DMS79 treated with DMSO at 0.1 percent for 48 hours (cell line): ENCODE data around the gene PCAT6.

Source experiments
- DNase-seq: peaks from one replicate; lab custom pipeline; 2025; lab: John Stamatoyannopoulos, UW

The PCAT6 gene

DNA sequence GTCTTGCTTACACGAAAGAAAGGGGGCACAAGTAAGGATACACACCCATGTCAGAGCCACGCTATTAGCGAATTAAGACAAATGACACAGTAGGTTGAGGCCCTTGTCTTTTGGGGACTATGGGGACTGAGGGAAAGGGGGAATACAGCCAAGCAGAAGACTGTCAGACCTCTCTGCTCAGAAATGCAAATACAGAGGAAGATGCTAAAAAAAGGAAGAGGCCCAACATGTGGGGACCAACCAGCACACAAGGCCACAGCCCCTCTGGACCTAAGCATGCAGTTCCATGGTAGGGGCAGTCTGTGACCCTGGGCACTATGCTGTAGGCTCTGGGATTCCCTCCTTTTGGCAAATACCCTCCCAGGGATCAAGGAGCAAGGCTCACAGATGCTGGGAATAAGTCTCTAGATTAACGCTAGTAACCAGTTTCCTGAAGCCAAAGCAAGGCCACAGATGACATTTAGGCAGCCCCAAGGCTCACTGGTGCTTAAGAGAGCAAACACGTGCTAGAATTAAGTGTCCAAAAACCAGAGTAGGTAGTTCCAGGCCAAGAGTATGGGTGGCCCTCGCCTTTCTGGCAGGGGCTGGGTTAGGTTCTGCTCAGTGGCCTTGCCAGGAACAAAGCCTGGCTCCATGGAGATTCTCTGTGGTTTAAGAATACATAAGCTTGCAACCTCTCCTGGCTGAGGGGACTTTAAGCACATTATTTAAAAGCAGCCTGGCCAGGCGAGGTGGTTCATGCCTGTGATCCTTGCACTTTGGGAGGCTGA, 40.0 kb downstream of the PCAT6 start:
- DNase-seq, result no peak

DNA sequence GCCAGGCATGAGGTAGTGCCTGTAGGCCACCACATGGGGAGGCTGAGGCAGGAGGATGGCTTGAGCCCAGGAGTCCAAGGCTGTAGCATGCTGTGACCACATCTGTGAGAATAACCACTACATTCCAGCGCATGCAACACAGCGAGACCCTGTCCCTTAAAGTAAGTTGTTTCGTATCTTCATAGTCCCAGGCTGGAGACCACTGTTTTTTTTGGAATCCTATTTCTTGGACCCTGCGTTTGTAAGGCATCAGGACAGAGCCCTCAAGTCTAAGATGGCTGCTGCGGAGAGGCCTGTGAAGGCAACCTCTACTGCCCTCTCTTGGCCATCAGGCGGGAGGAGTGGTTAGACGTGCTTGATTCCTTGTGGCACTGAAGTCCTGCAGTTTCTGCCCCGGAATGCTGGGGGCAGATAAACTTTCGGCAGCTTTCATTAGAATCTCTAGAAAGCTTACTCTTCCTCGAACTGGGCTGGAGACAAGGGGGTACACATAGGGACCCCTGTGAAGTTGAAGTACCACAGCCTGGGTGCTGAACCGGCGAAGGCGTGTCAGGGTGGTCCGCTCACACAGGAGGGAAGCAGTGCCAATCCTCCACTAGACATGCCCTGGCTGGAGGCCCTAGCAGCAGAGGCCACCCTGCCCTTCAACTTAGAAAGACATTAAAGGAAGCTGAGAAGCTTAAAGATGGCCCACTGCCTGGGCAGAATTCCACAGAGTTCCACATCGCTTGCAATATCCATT, 41.6 kb downstream of the PCAT6 start:
- DNase-seq, result no peak

DNA sequence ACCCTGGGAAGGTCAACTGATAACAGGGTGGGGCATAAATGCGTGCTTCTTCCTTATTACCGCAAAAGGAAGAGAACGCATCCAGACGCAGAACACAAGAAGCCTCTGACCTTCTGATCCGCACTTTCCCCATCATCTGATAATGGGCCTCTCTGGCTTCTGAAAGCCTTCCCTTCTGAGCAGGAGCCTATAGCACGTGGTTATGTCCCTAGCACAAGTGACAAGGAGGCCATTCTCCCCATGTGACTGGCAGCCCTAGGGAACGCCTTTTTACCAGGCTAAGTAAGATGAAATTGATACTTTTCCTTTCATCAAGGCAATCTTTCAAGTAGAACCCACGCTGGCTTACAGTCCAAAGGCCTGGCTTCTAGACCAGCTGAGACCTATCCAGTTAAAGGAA, 44.0 kb downstream of the PCAT6 start:
- no peak for DNase-seq

DNA sequence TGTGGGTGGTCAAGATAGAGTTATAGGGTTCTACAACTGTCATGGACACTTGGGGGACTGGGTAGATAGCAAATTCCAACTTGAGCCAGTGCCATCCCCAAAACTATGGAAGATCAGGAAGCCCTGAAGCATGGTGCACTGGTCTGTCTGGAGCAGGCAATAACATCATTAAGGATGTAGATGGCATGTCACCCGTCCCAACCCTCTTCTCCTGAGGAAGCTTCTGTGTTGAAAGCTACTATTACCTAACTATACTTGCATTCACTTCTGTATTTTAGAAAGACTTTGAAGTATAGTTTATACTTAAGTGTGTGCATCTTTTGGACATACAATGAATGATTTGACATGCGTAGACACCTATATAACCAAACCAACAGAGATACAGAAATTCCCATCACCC, 45.3 kb downstream of the PCAT6 start:
- DNase-seq, result no peak

DNA sequence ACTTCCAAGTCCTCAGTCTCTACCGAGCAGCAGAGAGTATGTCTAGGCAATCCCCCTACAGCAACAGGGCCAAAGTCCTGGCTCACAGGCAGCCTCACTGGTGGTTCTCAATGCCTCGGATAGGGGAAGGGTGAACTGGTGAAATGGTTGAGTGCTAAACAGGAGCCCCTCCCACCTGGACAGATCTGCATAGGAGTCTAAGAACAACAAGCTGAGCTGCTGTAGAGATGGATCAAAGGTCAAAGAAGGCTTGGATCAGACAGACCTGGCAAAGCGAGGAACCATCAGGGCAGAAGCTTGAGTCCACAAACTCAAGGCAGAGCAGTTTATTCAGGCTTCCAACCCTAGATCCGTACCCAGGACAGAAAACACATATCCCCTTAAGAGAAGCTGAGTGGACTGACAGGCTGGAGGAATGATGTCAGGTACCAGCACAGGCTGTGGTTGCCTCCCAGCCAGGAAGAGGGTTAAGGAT, 46.4 kb downstream of the PCAT6 start:
- DNase-seq, result no peak

DNA sequence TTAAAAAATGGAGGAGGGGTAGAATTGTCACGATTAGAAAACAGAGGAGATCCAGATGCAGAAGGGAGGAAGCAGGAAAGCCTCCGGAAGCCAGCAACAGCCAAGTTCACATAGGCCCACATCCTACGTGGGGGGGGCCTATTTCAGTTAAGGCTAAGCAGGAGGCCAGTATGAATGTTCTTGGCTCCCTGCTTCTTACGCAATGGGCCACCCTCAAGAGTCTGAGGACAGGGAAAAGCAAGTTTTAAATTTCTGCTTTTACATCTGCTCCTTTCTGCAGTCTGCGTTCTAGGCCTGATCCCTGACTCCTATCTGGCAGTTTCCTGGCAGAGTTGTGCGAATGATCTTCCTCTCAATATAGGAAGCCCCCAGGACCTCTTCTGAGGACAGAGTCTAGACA, 47.6 kb downstream of the PCAT6 start:
- DNase-seq, result no peak

DNA sequence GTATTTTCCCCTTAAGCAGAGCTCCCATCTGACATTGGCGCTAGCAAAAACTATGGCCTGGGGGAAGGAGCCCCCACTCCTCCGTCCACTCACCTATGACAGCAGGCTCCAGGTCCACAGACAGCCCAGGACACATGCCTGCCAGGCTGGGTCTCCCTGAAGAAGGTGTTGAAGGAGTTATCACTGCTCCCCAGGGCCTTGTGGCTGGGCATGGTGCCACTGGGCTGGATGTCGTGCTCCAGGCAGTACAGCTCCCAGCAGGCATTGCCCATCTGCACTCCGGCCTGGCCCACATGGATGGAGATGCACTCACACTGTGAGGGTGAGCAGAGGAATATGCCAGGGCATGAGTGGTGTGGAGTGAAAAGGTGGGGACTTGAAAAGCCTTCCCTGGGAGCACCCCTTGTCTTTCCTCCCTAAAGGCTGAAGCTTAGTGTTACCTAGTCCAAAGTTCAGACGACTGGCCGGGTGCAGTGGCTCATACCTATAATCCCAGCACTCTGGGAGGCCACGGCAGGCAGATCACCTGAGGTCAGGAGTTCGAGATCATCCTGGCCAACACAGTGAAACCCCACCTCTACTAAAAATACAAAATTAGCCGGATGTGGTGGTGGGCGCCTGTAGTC, 48.1 kb downstream of the PCAT6 start:
- DNase-seq, result peak; percentile 70

DNA sequence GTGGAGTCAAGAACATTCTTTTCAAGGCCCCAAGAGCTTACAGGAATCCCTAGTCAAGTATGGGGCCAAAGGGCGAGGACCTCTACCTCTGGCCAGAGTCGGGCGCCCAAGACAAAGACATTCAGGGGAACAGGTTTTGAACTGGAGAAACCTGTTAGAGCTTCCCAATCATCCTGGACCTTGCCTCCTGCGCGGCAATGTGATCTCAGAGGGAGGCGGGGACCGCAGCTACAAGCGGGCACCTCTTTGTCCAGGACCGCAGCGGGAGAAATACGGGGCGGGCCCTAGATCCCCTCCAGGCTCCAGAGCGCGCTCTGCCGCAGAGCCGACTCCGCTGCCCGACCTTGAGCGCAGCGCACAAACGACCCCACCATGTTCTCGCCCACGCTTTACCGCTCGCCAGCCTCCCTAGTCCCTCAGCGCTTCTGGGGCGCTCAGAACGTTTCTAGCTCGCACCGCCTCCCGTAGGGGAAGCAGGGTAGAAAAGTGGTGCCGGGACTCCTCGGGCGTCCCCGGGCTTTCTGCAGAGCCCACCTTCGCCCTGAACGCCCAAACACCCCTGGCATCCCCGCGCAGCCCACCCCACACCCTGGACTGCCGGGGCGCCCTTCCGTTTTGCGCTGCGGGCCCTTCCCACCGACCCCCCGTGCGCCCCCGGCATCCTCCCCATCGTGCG, 50.1 kb downstream of the PCAT6 start:
- DNase-seq, result peak; percentile 74
